ENCODE results near the gene NKIRAS2.

The NKIRAS2 gene

DNA sequence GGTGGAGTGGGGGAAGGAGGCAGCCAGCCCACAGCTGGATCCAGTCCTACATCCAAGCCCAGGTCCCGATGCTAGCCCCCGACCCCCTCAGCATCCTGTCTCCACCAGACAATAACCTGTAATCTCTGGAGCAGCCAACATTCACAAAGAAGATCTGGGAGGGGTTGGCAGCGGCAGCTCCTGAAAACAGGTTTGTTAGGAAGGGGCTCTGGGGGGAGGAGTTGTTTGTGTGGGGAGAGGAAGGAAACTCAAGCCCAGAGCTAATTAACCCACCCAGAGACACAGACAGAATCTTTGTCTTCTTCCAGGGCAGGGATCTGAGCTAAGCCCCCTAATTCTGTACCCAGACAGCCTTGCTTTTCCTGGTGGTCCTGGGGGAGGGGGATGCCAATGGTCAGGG, 35.1 kb downstream of the NKIRAS2 start:
- DNase-seq (ENCODE audit: low read depth in 2 of 2), result no peak

DNA sequence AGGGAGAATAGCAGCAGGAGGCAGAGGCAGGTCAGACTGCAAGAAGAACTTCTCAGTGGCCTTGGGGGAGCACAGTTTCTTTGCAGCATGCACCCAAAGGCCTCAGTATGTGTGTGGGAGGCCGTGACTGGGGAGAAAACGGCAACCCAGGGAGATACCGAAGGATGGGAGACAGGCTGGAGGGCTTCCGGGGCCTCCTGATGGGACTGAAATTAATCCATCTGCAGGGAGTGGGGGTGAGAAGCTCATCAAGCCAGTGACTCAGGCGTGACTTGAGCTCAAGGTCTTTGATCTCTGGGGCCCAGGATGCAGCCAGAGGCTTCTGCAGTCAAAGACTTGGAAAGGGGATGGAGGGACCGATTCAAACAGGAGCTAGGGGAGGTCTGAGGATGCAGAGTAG, 35.6 kb downstream of the NKIRAS2 start:
- DNase-seq (ENCODE audit: low read depth in 2 of 2), result no peak

DNA sequence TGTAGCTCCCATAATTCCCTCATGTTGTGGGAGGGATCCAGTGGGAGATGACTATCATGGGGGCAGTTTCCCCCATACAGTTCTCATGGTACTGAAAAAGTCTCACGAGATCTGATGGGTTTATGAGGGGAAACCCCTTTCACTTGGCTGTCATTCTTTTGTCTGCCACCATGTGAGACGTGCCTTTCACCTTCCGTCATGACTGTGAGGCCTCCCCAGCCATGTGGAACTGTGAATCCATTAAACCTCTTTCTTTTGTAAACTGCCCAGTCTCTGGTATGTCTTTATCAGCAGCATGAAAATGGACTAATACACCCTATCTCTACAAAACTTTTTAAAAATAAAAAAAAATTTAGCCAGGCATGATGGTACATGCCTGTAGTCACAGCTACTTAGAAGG, 36.7 kb downstream of the NKIRAS2 start:
- no peak for DNase-seq (ENCODE audit: low read depth in 2 of 2)

DNA sequence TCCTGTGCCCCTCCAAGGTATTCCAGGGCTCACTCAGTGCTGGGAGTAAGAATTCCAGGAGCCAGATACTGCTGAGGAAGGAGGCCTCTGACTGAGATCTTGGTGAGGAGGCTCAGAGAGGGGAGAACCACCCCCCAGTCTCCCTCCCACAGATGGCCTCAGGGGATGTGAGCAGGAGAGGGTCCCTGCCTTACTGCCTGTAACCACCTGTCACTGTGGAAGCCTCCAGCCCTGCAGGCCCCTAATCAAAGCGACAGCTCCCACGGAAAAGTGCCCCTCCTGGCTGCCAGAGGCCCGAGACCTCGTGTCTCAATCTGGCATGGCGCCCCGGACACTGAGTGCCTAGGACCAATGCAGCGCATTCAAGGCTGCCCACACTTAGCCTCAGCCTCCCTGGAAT, 38.2 kb downstream of the NKIRAS2 start:
- DNase-seq (ENCODE audit: low read depth in 2 of 2), result no peak

DNA sequence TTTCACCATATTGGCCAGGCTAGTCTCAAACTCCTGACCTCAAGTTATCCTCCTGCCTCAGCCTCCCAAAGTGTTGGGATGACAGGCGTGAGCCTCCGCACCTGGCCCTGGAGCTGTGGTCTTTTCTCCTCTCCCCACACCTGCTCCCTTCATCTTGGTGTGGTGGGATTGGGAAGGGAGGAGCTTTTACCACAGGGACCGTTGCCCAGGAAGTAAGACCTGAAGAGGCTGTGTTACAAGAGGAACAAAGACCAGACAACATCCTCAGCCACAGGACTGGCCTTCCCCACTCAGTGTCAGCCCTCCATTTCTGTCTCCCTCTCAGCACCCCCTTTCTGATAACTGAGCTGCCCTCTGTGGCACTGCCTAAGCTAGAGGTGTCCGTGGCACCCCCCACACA, 39.9 kb downstream of the NKIRAS2 start:
- no peak for DNase-seq (ENCODE audit: low read depth in 2 of 2)

DNA sequence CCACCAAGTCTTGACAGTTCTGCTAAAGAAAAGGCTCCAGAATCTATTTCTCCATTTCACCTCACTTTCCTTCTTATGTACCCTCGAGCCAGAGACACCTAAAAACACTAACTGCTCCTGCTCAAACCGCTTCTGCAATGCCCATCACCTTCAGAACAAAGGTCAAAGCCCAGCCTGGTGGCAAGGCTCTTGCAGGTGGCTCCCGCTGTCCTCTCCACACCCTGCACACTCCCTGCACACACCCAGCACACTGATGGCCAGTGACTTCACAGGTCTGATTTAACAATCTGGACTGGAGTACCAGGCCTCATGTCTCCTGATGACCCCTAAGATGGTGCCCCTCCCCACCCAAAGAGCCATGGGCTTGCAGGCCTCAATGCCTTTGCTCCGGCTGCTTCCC, 40.3 kb downstream of the NKIRAS2 start:
- DNase-seq (ENCODE audit: low read depth in 2 of 2), result no peak

DNA sequence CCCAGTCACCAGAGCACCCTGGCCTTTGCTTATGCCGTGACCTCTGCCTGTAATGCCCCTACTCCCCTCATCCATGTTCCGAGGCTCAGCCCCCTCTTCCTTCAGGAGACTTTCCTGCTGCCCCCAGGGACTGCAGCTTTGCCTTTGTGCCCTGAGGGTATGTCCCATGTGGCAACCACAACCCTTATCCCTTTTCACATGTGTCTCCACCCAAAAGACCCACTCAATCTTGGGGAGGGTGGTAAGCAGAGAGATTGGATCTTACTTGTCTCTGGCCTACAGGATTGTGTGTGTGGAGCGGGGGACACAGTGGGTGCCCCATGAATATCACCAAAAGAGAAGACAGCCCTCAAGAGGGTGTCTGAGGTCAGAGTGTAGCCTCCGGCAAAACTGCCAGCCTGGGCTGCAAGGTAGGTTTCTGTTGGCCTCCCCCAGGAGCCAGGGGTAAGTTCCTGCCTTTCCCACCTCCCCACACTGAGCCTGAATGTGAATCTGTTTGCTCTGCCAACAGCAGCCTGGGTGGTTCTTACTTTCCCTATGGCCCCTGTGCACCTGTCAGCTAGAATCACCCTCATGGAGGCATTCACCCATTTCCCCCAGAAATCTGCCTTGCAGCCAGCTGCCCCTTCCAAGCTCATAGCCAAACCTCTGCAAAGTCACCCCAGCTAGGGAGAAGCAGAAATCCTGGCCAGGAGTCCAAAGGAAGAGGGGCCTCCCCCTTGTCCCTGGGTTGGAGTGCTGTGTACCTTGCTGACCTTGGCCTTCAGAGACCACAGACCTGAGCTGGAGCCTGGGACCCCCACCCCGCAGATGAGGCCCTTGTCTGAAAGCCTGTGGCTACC, 42.0 kb downstream of the NKIRAS2 start:
- no peak for DNase-seq (ENCODE audit: low read depth in 2 of 2)

DNA sequence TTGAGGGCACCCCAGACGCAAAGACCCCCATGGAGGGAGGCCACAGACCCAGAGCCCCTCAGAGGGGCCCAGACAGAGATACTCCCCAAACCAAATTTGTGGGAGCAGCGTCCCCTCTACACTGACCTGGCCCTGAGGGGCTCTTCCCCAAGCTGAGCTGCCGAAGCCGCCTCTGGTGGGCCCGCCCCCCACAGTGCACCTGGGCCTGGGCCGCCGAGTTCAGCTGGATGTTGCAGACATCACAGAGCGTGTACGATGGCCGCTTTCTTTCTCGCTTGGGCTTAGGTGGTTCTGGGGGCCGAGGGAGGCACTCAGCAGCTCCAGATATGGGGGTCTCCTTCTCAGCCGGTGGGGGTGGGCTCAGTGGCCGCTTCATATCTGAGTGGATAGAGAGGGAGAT, 42.8 kb downstream of the NKIRAS2 start:
- no peak for DNase-seq (ENCODE audit: low read depth in 2 of 2)

DNA sequence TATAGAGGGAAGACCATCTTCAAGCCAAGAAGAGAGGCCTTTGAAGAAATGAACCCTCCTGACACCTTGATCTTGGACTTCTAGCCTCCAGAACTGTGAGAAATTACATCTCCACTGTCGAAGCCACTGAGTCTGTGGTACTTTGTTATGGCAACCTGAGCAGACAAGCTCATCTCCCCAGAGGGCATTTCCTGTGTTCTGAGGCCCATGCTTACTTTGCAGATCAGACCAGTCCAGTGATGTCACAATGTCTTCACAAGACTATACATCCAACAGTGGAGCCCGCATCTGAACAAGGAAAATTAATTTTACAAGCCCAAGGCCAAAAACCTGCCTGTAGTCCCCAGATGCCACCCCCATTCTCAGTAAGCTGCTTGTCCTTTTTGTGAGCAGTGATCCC, 45.3 kb downstream of the NKIRAS2 start:
- no peak for DNase-seq (ENCODE audit: low read depth in 2 of 2)

DNA sequence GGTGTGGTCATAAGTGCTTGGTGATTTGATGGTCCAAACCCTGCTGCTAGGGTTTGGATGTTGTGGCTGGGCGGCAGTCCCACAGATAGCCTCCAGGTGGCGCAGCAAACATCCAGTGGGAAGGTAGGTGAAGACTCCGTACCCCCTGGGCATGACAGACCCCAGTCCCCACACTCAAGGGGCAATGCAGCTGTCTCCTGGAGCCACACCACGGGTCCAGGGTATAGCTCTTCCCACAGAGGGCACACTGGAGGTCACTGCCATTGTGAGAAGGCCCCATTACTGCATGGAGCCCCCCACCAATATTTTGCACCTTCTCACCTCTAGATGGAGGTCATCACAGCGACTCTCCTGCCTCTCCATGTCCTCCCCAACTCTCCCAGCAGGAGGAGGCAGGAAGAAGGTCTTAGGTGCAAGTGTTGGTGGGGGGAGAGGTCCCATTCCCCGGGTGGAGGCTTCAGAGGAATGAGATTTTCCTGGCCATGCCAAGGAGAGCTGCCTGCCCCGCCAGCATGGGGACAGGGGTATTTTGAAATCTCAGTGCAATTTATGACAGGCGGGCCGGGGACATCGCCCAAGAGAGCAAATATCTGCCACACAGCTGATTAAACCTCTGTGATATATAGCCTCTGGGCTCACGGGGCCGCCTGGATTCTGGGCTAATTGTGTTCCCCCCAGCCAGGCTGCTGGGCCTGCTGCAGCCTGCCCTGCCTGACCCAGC, 47.6 kb downstream of the NKIRAS2 start:
- peak; percentile 31 to 77 for DNase-seq (ENCODE audit: low read depth in 2 of 2)

DNA sequence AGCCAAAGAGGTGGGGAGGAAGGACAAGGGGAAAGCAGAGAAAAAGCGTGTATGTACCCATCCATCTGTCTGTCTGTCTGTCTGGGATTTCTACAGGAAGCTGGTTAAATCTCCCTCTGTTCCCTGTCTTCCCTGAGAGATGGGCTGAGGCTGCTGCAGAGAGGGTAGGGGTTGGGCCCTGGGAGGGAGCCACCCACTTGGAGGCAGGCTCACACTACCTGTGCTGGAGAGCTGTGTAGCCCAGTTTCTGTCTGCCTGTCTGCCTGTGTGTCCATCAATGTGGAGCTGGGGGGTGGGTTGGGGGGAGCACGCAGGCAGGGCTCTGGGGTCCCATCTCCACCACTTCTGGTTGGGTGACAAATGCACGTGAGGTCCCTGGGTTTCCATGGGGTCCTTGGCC, 49.1 kb downstream of the NKIRAS2 start:
- DNase-seq (ENCODE audit: low read depth in 2 of 2), result no peak

DNA sequence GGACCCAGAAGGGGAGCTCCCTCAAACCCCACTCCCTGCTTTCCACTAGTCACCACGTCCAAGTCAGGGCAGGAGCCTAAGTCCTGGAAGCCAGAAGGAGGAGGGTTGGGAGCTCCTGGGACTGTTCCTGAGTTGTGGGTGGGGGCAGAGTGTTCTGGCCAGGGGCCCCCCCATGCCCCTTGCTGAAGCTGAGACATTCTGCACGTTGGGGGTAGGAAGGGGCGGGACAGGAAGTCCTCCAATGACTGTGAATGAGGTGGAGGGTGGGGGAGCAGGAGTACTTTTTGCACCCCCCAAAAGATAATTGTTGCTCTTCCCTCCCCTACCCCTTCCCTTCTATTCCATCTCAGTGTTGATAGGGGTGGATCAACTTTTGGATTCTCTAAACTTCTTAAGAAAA, 51.9 kb downstream of the NKIRAS2 start:
- DNase-seq (ENCODE audit: low read depth in 2 of 2), result no peak

DNA sequence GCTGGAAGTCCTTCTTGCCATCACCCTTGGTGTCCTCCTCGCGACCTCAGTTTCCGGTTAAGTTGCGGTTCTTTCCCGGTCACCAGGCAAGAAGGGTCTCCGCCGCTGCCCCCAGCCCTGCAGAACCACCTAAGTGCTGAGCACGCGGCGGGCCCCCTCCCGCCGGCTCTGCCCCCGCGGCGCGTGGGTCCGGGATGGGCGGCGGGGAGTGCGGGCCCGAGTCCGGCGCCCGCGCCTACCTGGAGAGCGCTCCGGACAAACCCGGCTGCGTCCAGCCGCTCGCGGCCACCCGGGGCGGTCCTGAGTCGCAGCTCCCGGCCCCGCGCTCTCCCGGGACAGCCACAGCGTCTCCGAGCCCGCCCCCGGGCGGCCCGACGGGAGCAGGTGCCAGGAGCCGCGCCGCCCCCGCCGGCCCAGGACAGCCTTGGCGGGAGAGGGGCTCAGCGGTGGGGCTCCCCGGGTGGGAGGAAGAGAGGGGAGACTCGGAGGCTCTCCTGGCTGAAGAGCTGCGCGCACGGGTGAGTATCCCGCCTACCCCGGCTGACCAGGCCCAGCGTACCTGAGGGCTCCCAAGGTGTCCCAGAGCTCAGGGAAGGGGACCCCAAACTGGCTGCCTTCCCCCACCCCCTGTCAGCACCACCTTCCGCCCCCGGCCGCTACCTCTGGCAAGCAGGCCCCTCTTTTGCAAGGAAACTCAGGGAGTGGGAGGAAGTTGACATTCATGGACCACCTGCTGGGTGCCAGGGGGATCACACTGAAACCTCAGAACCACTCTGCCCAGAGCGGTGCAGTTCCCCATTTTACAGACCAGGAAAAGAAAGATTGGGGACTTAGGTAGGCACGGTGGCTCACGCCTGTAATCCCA, 52.7 kb downstream of the NKIRAS2 start:
- DNase-seq (ENCODE audit: low read depth in 2 of 2), result no peak
